GM15510 (cell line): Measurements from ENCODE around the gene MAP3K14.
A peak's percentile ranks its signal among the peaks of the same experiment; 100 is the strongest.

Experiments
- POLR2A ChIP-seq: IDR thresholded peaks from 3 replicates; pipeline ENCODE4 v1.6.1; 2011; ENCODE audit warnings: borderline replicate concordance; ENCODE audit not compliant: insufficient read length; ENCODE audit errors: extremely low read depth

MAP3K14 gene

GRCh38 chr17:45316434-45317110 is at the start of gene MAP3K14:
Gene MAP3K14 (minus strand): TSS chr17:45317020. CDS start chr17:45290745, 26,275 bp downstream.
- TF ChIP-seq POLR2A = peak; percentile 93

GRCh38 chr17:45366049-45366448 is 49.2 kb upstream of the MAP3K14 start:
- no peak for TF ChIP-seq POLR2A

- TF ChIP-seq POLR2A = no peak
Observed at GRCh38 chr17:45364531-45365390, 47.9 kb upstream of the MAP3K14 start.

GRCh38 chr17:45363498-45363897 is 46.7 kb upstream of the MAP3K14 start:
- no peak for TF ChIP-seq POLR2A

GRCh38 chr17:45361976-45362375 is 45.2 kb upstream of the MAP3K14 start:
- TF ChIP-seq POLR2A = no peak

GRCh38 chr17:45361451-45361850 is 44.6 kb upstream of the MAP3K14 start:
- no peak for TF ChIP-seq POLR2A

GRCh38 chr17:45357364-45357997 is 40.7 kb upstream of the MAP3K14 start:
- no peak for TF ChIP-seq POLR2A

GRCh38 chr17:45355087-45355486 is 38.3 kb upstream of the MAP3K14 start:
- TF ChIP-seq POLR2A = no peak

GRCh38 chr17:45353043-45353442 is 36.2 kb upstream of the MAP3K14 start:
- TF ChIP-seq POLR2A = no peak

GRCh38 chr17:45351831-45352230 is 35.0 kb upstream of the MAP3K14 start:
- no peak for TF ChIP-seq POLR2A

GRCh38 chr17:45347444-45347843 is 30.6 kb upstream of the MAP3K14 start:
- no peak for TF ChIP-seq POLR2A

GRCh38 chr17:45346216-45347015 is 29.6 kb upstream of the MAP3K14 start:
- no peak for TF ChIP-seq POLR2A

GRCh38 chr17:45345554-45346215 is 28.9 kb upstream of the MAP3K14 start:
- no peak for TF ChIP-seq POLR2A

- no peak for TF ChIP-seq POLR2A
Observed at GRCh38 chr17:45345246-45345553, 28.4 kb upstream of the MAP3K14 start.
